ENCODE results near the gene TTYH1. TPM values are rescaled to one million over a fixed set of nuclear protein-coding genes. Genes with fewer than 3 reads are reported as not detected.

TTYH1 gene
- total RNA-seq, 1 donor = not detected

GRCh38 chr19:54399189-54399588 is 16.1 kb upstream of the TTYH1 start:
- no peaks in the 10 kb centered on the region for H3K4me1 ChIP-seq (ENCODE audit: insufficient read depth, low read length)
- H3K4me2 ChIP-seq (ENCODE audit: insufficient read depth, low read length) = no peak overlapping the region
- no peaks in the 10 kb centered on the region for H3K27me3 ChIP-seq (ENCODE audit: insufficient read depth, low read length)
- no peak for TF ChIP-seq CTCF (IDR thresholded peaks at IDR 0.05; ENCODE audit: extremely low read depth, low read depth, low read length)
- H3K79me2 ChIP-seq (ENCODE audit: insufficient read depth, low read length) = no peaks in the 10 kb centered on the region
- no peaks in the 10 kb centered on the region for H4K20me1 ChIP-seq (ENCODE audit: insufficient read depth, low read length)
- H3K9me3 ChIP-seq (ENCODE audit: low read depth, low read length) = no peaks in the 10 kb centered on the region
- H3K36me3 ChIP-seq (ENCODE audit: insufficient read depth, low read length) = no peaks in the 10 kb centered on the region
- no peak for DNase-seq (ENCODE audit: insufficient read length, low spot score, missing footprints)
- no peak overlapping the region for H3K27ac ChIP-seq (ENCODE audit: low read depth, low read length)
- no peak overlapping the region for H3K4me3 ChIP-seq (ENCODE audit: insufficient read depth, low read length)
- H2AFZ ChIP-seq (ENCODE audit: low read length) = no peak overlapping the region

GRCh38 chr19:54400913-54401312 is 14.4 kb upstream of the TTYH1 start:
- Histone ChIP-seq H3K4me1 (ENCODE audit: insufficient read depth, low read length) (no peaks in the 10 kb centered on the region), H2AFZ (ENCODE audit: low read length) (no peak overlapping the region), H4K20me1 (ENCODE audit: insufficient read depth, low read length) (no peaks in the 10 kb centered on the region), H3K36me3 (ENCODE audit: insufficient read depth, low read length) (no peaks in the 10 kb centered on the region), H3K79me2 (ENCODE audit: insufficient read depth, low read length) (no peaks in the 10 kb centered on the region), H3K4me2 (ENCODE audit: insufficient read depth, low read length) (no peak overlapping the region), H3K27me3 (ENCODE audit: insufficient read depth, low read length) (no peaks in the 10 kb centered on the region), H3K27ac (ENCODE audit: low read depth, low read length) (no peak overlapping the region), H3K9me3 (ENCODE audit: low read depth, low read length) (no peaks in the 10 kb centered on the region), H3K4me3 (ENCODE audit: insufficient read depth, low read length) (no peak overlapping the region)
- no peak for DNase-seq (ENCODE audit: insufficient read length, low spot score, missing footprints)
- no peak for TF ChIP-seq CTCF (IDR thresholded peaks at IDR 0.05; ENCODE audit: extremely low read depth, low read depth, low read length)

- Histone ChIP-seq H3K4me3 (ENCODE audit: insufficient read depth, low read length) (no peak overlapping the region), H3K4me2 (ENCODE audit: insufficient read depth, low read length) (no peak overlapping the region), H3K9me3 (ENCODE audit: low read depth, low read length) (no peaks in the 10 kb centered on the region), H4K20me1 (ENCODE audit: insufficient read depth, low read length) (no peaks in the 10 kb centered on the region), H3K36me3 (ENCODE audit: insufficient read depth, low read length) (no peaks in the 10 kb centered on the region), H3K79me2 (ENCODE audit: insufficient read depth, low read length) (no peaks in the 10 kb centered on the region), H2AFZ (ENCODE audit: low read length) (no peak overlapping the region), H3K4me1 (ENCODE audit: insufficient read depth, low read length) (no peaks in the 10 kb centered on the region), H3K27ac (ENCODE audit: low read depth, low read length) (no peak overlapping the region), H3K27me3 (ENCODE audit: insufficient read depth, low read length) (no peaks in the 10 kb centered on the region)
- TF ChIP-seq CTCF (IDR thresholded peaks at IDR 0.05; ENCODE audit: extremely low read depth, low read depth, low read length) = no peak
- no peak for DNase-seq (ENCODE audit: insufficient read length, low spot score, missing footprints)
These were observed 12.2 kb upstream of the TTYH1 start for GRCh38 chr19:54403054-54403453.

- H3K27ac ChIP-seq (ENCODE audit: low read depth, low read length) = no peak overlapping the region
- no peaks in the 10 kb centered on the region for H3K79me2 ChIP-seq (ENCODE audit: insufficient read depth, low read length)
- no peaks in the 10 kb centered on the region for H3K4me1 ChIP-seq (ENCODE audit: insufficient read depth, low read length)
- no peak for DNase-seq (ENCODE audit: insufficient read length, low spot score, missing footprints)
- H4K20me1 ChIP-seq (ENCODE audit: insufficient read depth, low read length) = no peaks in the 10 kb centered on the region
- H2AFZ ChIP-seq (ENCODE audit: low read length) = no peak overlapping the region
- no peaks in the 10 kb centered on the region for H3K9me3 ChIP-seq (ENCODE audit: low read depth, low read length)
- TF ChIP-seq CTCF (IDR thresholded peaks at IDR 0.05; ENCODE audit: extremely low read depth, low read depth, low read length) = no peak
- no peak overlapping the region for H3K4me2 ChIP-seq (ENCODE audit: insufficient read depth, low read length)
- H3K36me3 ChIP-seq (ENCODE audit: insufficient read depth, low read length) = no peaks in the 10 kb centered on the region
- H3K27me3 ChIP-seq (ENCODE audit: insufficient read depth, low read length) = peaks cover 3% of the 10 kb centered on the region
- H3K4me3 ChIP-seq (ENCODE audit: insufficient read depth, low read length) = no peak overlapping the region
These were observed 9.6 kb upstream of the TTYH1 start for GRCh38 chr19:54405628-54406027.
